ENCODE data around the gene SNAP29.
"Not testable (repeated sequence)": the region's sequence is repeated elsewhere in the genome, so short reads cannot be mapped to it uniquely, and the experiment has no call there.

The SNAP29 gene

GRCh38 chr22:20928573-20928967 lies 69.8 kb downstream of the SNAP29 start:
- no peak for TF ChIP-seq CTCF (IDR thresholded peaks at IDR 0.05; ENCODE audit: control insufficient read depth, insufficient read depth, low read depth, low read length, missing control alignments)
- no peak overlapping the region for H3K4me3 ChIP-seq (ENCODE audit: control insufficient read depth, low read depth, low read length)
- DNase-seq (ENCODE audit: low read depth), result no peak

- TF ChIP-seq CTCF (IDR thresholded peaks at IDR 0.05; ENCODE audit: control insufficient read depth, insufficient read depth, low read depth, low read length, missing control alignments), result no peak
- DNase-seq (ENCODE audit: low read depth), result no peak
- H3K4me3 ChIP-seq (ENCODE audit: control insufficient read depth, low read depth, low read length), result no peak overlapping the region
Observed at GRCh38 chr22:20930004-20930403, 71.2 kb downstream of the SNAP29 start.

GRCh38 chr22:20930435-20930834 lies 71.6 kb downstream of the SNAP29 start:
- H3K4me3 ChIP-seq (ENCODE audit: control insufficient read depth, low read depth, low read length); DNase-seq (ENCODE audit: low read depth): not testable (repeated sequence)

- H3K4me3 ChIP-seq (ENCODE audit: control insufficient read depth, low read depth, low read length), result no peak overlapping the region
- no peak for DNase-seq (ENCODE audit: low read depth)
- TF ChIP-seq CTCF (IDR thresholded peaks at IDR 0.05; ENCODE audit: control insufficient read depth, insufficient read depth, low read depth, low read length, missing control alignments), result no peak
Observed at GRCh38 chr22:20931126-20931654, 72.4 kb downstream of the SNAP29 start.

GRCh38 chr22:20933910-20934309 lies 75.1 kb downstream of the SNAP29 start:
- H3K4me3 ChIP-seq (ENCODE audit: control insufficient read depth, low read depth, low read length), result no peak overlapping the region
- no peak for DNase-seq (ENCODE audit: low read depth)
- no peak for TF ChIP-seq CTCF (IDR thresholded peaks at IDR 0.05; ENCODE audit: control insufficient read depth, insufficient read depth, low read depth, low read length, missing control alignments)

- DNase-seq (ENCODE audit: low read depth), result not testable (repeated sequence)
Observed at GRCh38 chr22:20935049-20935448, 76.2 kb downstream of the SNAP29 start.

GRCh38 chr22:20935780-20936539 lies 77.2 kb downstream of the SNAP29 start:
- H3K4me3 ChIP-seq (ENCODE audit: control insufficient read depth, low read depth, low read length); DNase-seq (ENCODE audit: low read depth): not testable (repeated sequence)

More at GRCh38 chr22:20935049-20935448, 76.2 kb downstream of the SNAP29 start:
- H3K4me3 ChIP-seq (ENCODE audit: control insufficient read depth, low read depth, low read length), result not testable (repeated sequence)

GRCh38 chr22:20937031-20937793 lies 78.4 kb downstream of the SNAP29 start:
- TF ChIP-seq CTCF (IDR thresholded peaks at IDR 0.05; ENCODE audit: control insufficient read depth, insufficient read depth, low read depth, low read length, missing control alignments), result no peak
- no peak for DNase-seq (ENCODE audit: low read depth)

More at GRCh38 chr22:20937031-20937793, 78.4 kb downstream of the SNAP29 start:
- H3K4me3 ChIP-seq (ENCODE audit: control insufficient read depth, low read depth, low read length), result no peak overlapping the region

Measured in AG09309 (cell line).